Activated B cell treated with CpG ODN at 0.5 μM for 24 hours (primary cell): Measurements from ENCODE around the gene SCGB1C1. TPM values are rescaled to one million over a fixed set of nuclear protein-coding genes. Genes with fewer than 3 reads are reported as not detected.
A peak's percentile ranks its signal among the peaks of the same experiment; 100 is the strongest.
"Not testable (repeated sequence)": the region's sequence is repeated elsewhere in the genome, so short reads cannot be mapped to it uniquely, and the experiment has no call there.

Experiments used
- ATAC-seq: fragments of 200-7000 bp; cut with Tn5 transposase; one replicate; pipeline ENCODE4 v1.10.0; 2021; ENCODE audit warnings: low read depth, mild to moderate bottlenecking, moderate library complexity
- CTCF ChIA-PET: fragments of 350-600 bp; sonication (Branson Sonifier 250); formaldehyde crosslinking; loops from one replicate; lab custom pipeline; 2021; ENCODE audit warnings: antibody characterized with exemption; lab: Charles Lee
- POLR2A ChIA-PET: fragments of 350-600 bp; sonication (Branson Sonifier 250); formaldehyde crosslinking; loops from one replicate; lab custom pipeline; 2021; ENCODE audit warnings: antibody characterized with exemption; lab: Charles Lee
- DNase-seq: peaks from one replicate; pipeline ENCODE4 v3.0.0; 2022
- H3K27ac Mint-ChIP-seq: one replicate; pipeline ENCODE4 v1.8.0; 2020; ENCODE audit warnings: mixed read lengths
- H3K27me3 Mint-ChIP-seq: one replicate; pipeline ENCODE4 v1.8.0; 2021; ENCODE audit warnings: mixed read lengths
- H3K36me3 Mint-ChIP-seq: one replicate; pipeline ENCODE4 v1.8.0; 2021; ENCODE audit warnings: low read depth, mixed read lengths
- H3K4me1 Mint-ChIP-seq: one replicate; pipeline ENCODE4 v1.8.0; 2021; ENCODE audit warnings: mixed read lengths
- H3K4me3 Mint-ChIP-seq: one replicate; pipeline ENCODE4 v1.8.0; 2020; ENCODE audit warnings: mild to moderate bottlenecking, mixed read lengths
- H3K9me3 Mint-ChIP-seq: one replicate; pipeline ENCODE4 v1.8.0; 2020; ENCODE audit warnings: mixed read lengths
- CTCF ChIP-seq: fragments of 200-600 bp; IDR thresholded peaks from one replicate; pipeline ENCODE4 v1.8.0; 2022; ENCODE audit warnings: antibody characterized with exemption, mild to moderate bottlenecking
- intact Hi-C: fragments of 100-400 bp; cut with micrococcal nuclease; formaldehyde crosslinking; loops from one replicate; pipeline ENCODE4 v1.15.1; 2024
- total RNA-seq: library from RNA; stranded (reverse); gene quantifications from 2 replicates; pipeline ENCODE4 v1.2.3, GENCODE V29; 2022

The SCGB1C1 gene
- total RNA-seq, 1 donor from 2014 or later: not detected

- ChIA-PET CTCF (no interaction called here), POLR2A (interaction anchor here (2.4 to 3.1 kb wide), 2 partner anchors 22 to 28 kb away, joined by 6 to 55 read pairs; partner anchors contain the start of genes BET1L and RIC8A)
- peaks cover 24% of the 10 kb centered on the region for H3K36me3 Mint-ChIP-seq
- no peak for DNase-seq
- H3K27ac Mint-ChIP-seq: peak overlapping the region; percentile 86
- peak; percentile 5 for ATAC-seq
- intact Hi-C loops: loop anchor here (5.0 kb wide), 1 partner anchor 52 kb away; the partner anchor contains the start of gene PGGHG
- H3K9me3 Mint-ChIP-seq: no peaks in the 10 kb centered on the region
- peaks cover 35% of the 10 kb centered on the region for H3K4me1 Mint-ChIP-seq
- no peak for TF ChIP-seq CTCF
- H3K27me3 Mint-ChIP-seq: no peaks in the 10 kb centered on the region
- peak overlapping the region; percentile 90 for H3K4me3 Mint-ChIP-seq
These were observed 42.7 kb downstream of the SCGB1C1 start for GRCh38 chr11:235609-235996.

- H3K27me3 Mint-ChIP-seq: no peaks in the 10 kb centered on the region
- H3K4me3 Mint-ChIP-seq: peak within 1 kb of the TSS; percentile 98
- CTCF ChIA-PET: interaction anchor here (1.8 kb wide), 1 partner anchor 14 kb away, joined by 9 read pairs; no protein-coding TSS in a partner anchor
- DNase-seq: peak; percentile 76
- POLR2A ChIA-PET: interaction anchor here (0.9 to 3.1 kb wide), 12 partner anchors 21 to 302 kb away, joined by 3 to 55 read pairs (median 6); partner anchors contain the start of genes BET1L, HRAS, LRRC56 and RIC8A
- peaks cover 35% of the 10 kb centered on the region for H3K4me1 Mint-ChIP-seq
- H3K27ac Mint-ChIP-seq: peak within 1 kb of the TSS; percentile 99
- ATAC-seq: peak; percentile 89
- peaks cover 28% of the 10 kb centered on the region for H3K36me3 Mint-ChIP-seq
- no peaks in the 10 kb centered on the region for H3K9me3 Mint-ChIP-seq
- intact Hi-C loops: loop anchor here (1.0 to 5.0 kb wide), 8 partner anchors 29 to 301 kb away; partner anchors contain the start of genes BET1L, LRRC56, PGGHG and RIC8A
- TF ChIP-seq CTCF: no peak
These were observed 43.3 kb downstream of the SCGB1C1 start, which contains the start of gene SIRT3 for GRCh38 chr11:235997-236773. Gene SIRT3, minus strand, starts transcription at chr11:236342. Its CDS starts 14 bp downstream, at chr11:236328.

GRCh38 chr11:236774-237767 lies 44.2 kb downstream of the SCGB1C1 start, which contains the start of gene PSMD13:
Gene PSMD13, plus strand, starts transcription at chr11:236976. Its CDS starts 74 bp downstream, at chr11:237050.
- peak within 1 kb of the TSS; percentile 99 for H3K27ac Mint-ChIP-seq
- TF ChIP-seq CTCF: no peak
- ATAC-seq (peak; percentile 78), DNase-seq (peak; percentile 85)
- ChIA-PET POLR2A (interaction anchor here (0.8 to 3.1 kb wide), 20 partner anchors 12 to 301 kb away, joined by 3 to 55 read pairs (median 4); partner anchors contain the start of genes B4GALNT4, BET1L, HRAS and IFITM2), CTCF (interaction anchor here (1.8 kb wide), 1 partner anchor 14 kb away, joined by 9 read pairs; no protein-coding TSS in a partner anchor)
- H3K4me1 Mint-ChIP-seq: peaks cover 41% of the 10 kb centered on the region
- no peaks in the 10 kb centered on the region for H3K9me3 Mint-ChIP-seq
- H3K27me3 Mint-ChIP-seq: no peaks in the 10 kb centered on the region
- H3K36me3 Mint-ChIP-seq: peaks cover 37% of the 10 kb centered on the region
- intact Hi-C loops: loop anchor here (1.0 to 5.0 kb wide), 8 partner anchors 30 to 300 kb away; partner anchors contain the start of genes BET1L, LRRC56, PGGHG and RIC8A
- peak within 1 kb of the TSS; percentile 98 for H3K4me3 Mint-ChIP-seq

GRCh38 chr11:238346-238745 lies 45.5 kb downstream of the SCGB1C1 start:
- not testable (repeated sequence) for ATAC-seq, H3K9me3 Mint-ChIP-seq, DNase-seq, H3K27ac Mint-ChIP-seq, H3K27me3 Mint-ChIP-seq
- H3K4me1 Mint-ChIP-seq: peaks cover 40% of the 10 kb centered on the region
- intact Hi-C loops: loop anchor here (5.0 kb wide), 1 partner anchor 49 kb away; the partner anchor contains the start of gene PGGHG
- H3K36me3 Mint-ChIP-seq: peaks cover 44% of the 10 kb centered on the region
- ChIA-PET CTCF (interaction anchor here (1.0 to 1.8 kb wide), 2 partner anchors 12 to 66 kb away, joined by 3 to 9 read pairs; no protein-coding TSS in a partner anchor), POLR2A (interaction anchor here (1.1 to 3.1 kb wide), 5 partner anchors 10 to 176 kb away, joined by 3 to 55 read pairs (median 3); partner anchors contain the start of genes B4GALNT4, BET1L, RIC8A and SIGIRR)
- peak overlapping the region; percentile 98 for H3K4me3 Mint-ChIP-seq
